Keratinocyte (primary cell): Measurements from ENCODE around the gene PTPN4. TPM values are rescaled to one million over a fixed set of nuclear protein-coding genes. Genes with fewer than 3 reads are reported as not detected.

ENCODE experiments used
- DNase-seq: peaks from one replicate; pipeline ENCODE4 v3.0.0-alpha.2; 2011; ENCODE audit warnings: low read depth, missing footprints, low spot score
- FAIRE-seq: peaks from 2 replicates; lab custom pipeline; 2011; peaks lifted over from hg19 to GRCh38; lab: Jason Lieb, UNC
- H2AFZ ChIP-seq: 2 replicates; pipeline ENCODE4 v1.6.0; 2012; ENCODE audit warnings: low read length, control low read depth, inconsistent platforms; ENCODE audit not compliant: control insufficient read depth
- H3K27ac ChIP-seq: 2 replicates; pipeline ENCODE4 v1.5.1; 2011; ENCODE audit warnings: low read length; ENCODE audit not compliant: control insufficient read depth, insufficient read depth
- H3K27me3 ChIP-seq: 3 replicates; pipeline ENCODE4 v1.6.0; 2011; ENCODE audit warnings: low read length; ENCODE audit not compliant: control insufficient read depth, insufficient read depth; ENCODE audit errors: extremely low read depth
- H3K36me3 ChIP-seq, 2 experiments: 2 replicates in 1 of 2; 3 replicates in 1 of 2; pipeline ENCODE4 v1.5.1; 2011; ENCODE audit warnings: low read length in 2 of 2, mild to moderate bottlenecking in 1 of 2; ENCODE audit not compliant: control insufficient read depth in 2 of 2, insufficient read depth in 2 of 2; ENCODE audit errors: extremely low read depth in 1 of 2
- H3K4me1 ChIP-seq: 3 replicates; pipeline ENCODE4 v1.5.1; 2011; ENCODE audit warnings: low read length; ENCODE audit not compliant: control insufficient read depth, insufficient read depth; ENCODE audit errors: extremely low read depth
- H3K4me2 ChIP-seq: 3 replicates; pipeline ENCODE4 v1.6.0; 2011; ENCODE audit warnings: low read depth, low read length; ENCODE audit not compliant: control insufficient read depth, insufficient read depth; ENCODE audit errors: extremely low read depth
- H3K4me3 ChIP-seq, 3 experiments: fragments of 200-600 bp in 1 of 3; sonication (generic) in 1 of 3; 2 replicates in 2 of 3; 3 replicates in 1 of 3; pipeline ENCODE4 v1.5.1; 2011 to 2016; ENCODE audit warnings: low read length in 3 of 3, mild to moderate bottlenecking in 3 of 3, control low read depth in 2 of 3, inconsistent platforms in 1 of 3, low read depth in 1 of 3, mixed read lengths in 1 of 3, mixed run types in 1 of 3, moderate library complexity in 1 of 3; ENCODE audit not compliant: control insufficient read depth in 2 of 3, insufficient read depth in 2 of 3; ENCODE audit errors: extremely low read depth in 1 of 3
- H3K79me2 ChIP-seq: 2 replicates; pipeline ENCODE4 v1.6.0; 2012; ENCODE audit warnings: low read length; ENCODE audit not compliant: control insufficient read depth, insufficient read depth
- H3K9ac ChIP-seq: 3 replicates; pipeline ENCODE4 v1.6.0; 2011; ENCODE audit warnings: low read length; ENCODE audit not compliant: control insufficient read depth, insufficient read depth; ENCODE audit errors: extremely low read depth
- H3K9me1 ChIP-seq: 3 replicates; pipeline ENCODE4 v1.6.0; 2011; ENCODE audit warnings: low read length; ENCODE audit not compliant: control insufficient read depth, insufficient read depth; ENCODE audit errors: extremely low read depth
- H3K9me3 ChIP-seq: 2 replicates; pipeline ENCODE4 v1.5.1; 2012; ENCODE audit warnings: low read depth, low read length; ENCODE audit not compliant: control insufficient read depth
- H4K20me1 ChIP-seq: 3 replicates; pipeline ENCODE4 v1.6.0; 2011; ENCODE audit warnings: low read length; ENCODE audit not compliant: control insufficient read depth, insufficient read depth; ENCODE audit errors: extremely low read depth
- CTCF ChIP-seq, 3 experiments: IDR thresholded peaks in 1 of 3; conservative IDR thresholded peaks in 1 of 3; optimal IDR thresholded peaks in 1 of 3; 2 replicates in 2 of 3; 3 replicates in 1 of 3; pipeline versions ENCODE3 to v1.5.1; 2011; ENCODE audit warnings: low read length in 3 of 3, mild to moderate bottlenecking in 3 of 3, moderate library complexity in 2 of 3, control low read depth in 1 of 3, inconsistent platforms in 1 of 3; ENCODE audit not compliant: insufficient read depth in 2 of 3; ENCODE audit errors: extremely low read depth in 1 of 3
- EZH2 ChIP-seq: IDR thresholded peaks from one replicate; pipeline ENCODE4 v1.6.1; 2012; ENCODE audit warnings: inconsistent platforms, mild to moderate bottlenecking, low read length, moderate library complexity
- dilution Hi-C: fragments of 300-500 bp; cut with MboI; formaldehyde crosslinking; loops from one replicate; pipeline ENCODE4 v1.7.0; 2020; ENCODE audit warnings: low sequenced_read_pairs; ENCODE audit not compliant: extremely low pct_ligation_motif_present
- polyA plus RNA-seq, 5 experiments: library from polyadenylated mRNA; depleted of rRNA in 3 of 5; stranded (reverse) in 3 of 5; stranded (forward) in 1 of 5; unstranded in 1 of 5; fragments of >200 nt; gene quantifications; 1 replicate in 1 of 5; 2 replicates in 3 of 5; 3 replicates in 1 of 5; pipeline versions ENCODE4 v1.2.1 to v1.2.3, GENCODE V29; 2011 to 2012; ENCODE audit warnings: missing spikeins in 2 of 5, low read depth in 1 of 5, low replicate concordance in 1 of 5

The PTPN4 gene
- polyA plus RNA-seq, 1 donor (not counting 4 experiments of a cell fraction or from before 2014, with no cell fraction given) = 20.6 TPM

- Histone ChIP-seq H3K4me1 (no peaks in the 10 kb centered on the region), H3K4me3 (no peak overlapping the region), H3K4me2 (no peak overlapping the region), H3K27ac (no peak overlapping the region), H3K9me3 (no peaks in the 10 kb centered on the region), H4K20me1 (no peaks in the 10 kb centered on the region), H3K27me3 (no peaks in the 10 kb centered on the region), H2AFZ (no peak overlapping the region), H3K36me3 (peaks cover 0 to 3% of the 10 kb centered on the region in 2 experiments), H3K9me1 (no peaks in the 10 kb centered on the region), H3K79me2 (peaks cover 35% of the 10 kb centered on the region), H3K9ac (no peak overlapping the region)
- TF ChIP-seq CTCF (optimal IDR thresholded peaks at IDR 0.05 in 1 of 3, IDR thresholded peaks at IDR 0.05 in 1 of 3, conservative IDR thresholded peaks at IDR 0.05 in 1 of 3; ENCODE audit: extremely low read depth in 1 of 3, insufficient read depth in 2 of 3, low read length in 3 of 3) (no peak), EZH2 (no peak)
- DNase-seq (no peak), FAIRE-seq (no peak)
- dilution Hi-C loops = no loop called here
Observed at GRCh38 chr2:119790466-119790865, 30.7 kb downstream of the PTPN4 start.

GRCh38 chr2:119792907-119793312 lies 33.2 kb downstream of the PTPN4 start:
- H3K9me3 ChIP-seq = no peaks in the 10 kb centered on the region
- H3K4me1 ChIP-seq = no peaks in the 10 kb centered on the region
- DNase-seq (no peak), FAIRE-seq (no peak)
- no peak overlapping the region for H3K4me3 ChIP-seq
- H3K4me2 ChIP-seq = no peak overlapping the region
- H3K27me3 ChIP-seq = no peaks in the 10 kb centered on the region
- H2AFZ ChIP-seq = no peak overlapping the region
- H4K20me1 ChIP-seq = no peaks in the 10 kb centered on the region
- H3K9me1 ChIP-seq = no peaks in the 10 kb centered on the region
- peaks cover 35% of the 10 kb centered on the region for H3K79me2 ChIP-seq
- dilution Hi-C loops = no loop called here
- H3K9ac ChIP-seq = no peak overlapping the region
- TF ChIP-seq CTCF (optimal IDR thresholded peaks at IDR 0.05 in 1 of 3, IDR thresholded peaks at IDR 0.05 in 1 of 3, conservative IDR thresholded peaks at IDR 0.05 in 1 of 3; ENCODE audit: extremely low read depth in 1 of 3, insufficient read depth in 2 of 3, low read length in 3 of 3) (no peak), EZH2 (no peak)
- H3K27ac ChIP-seq = no peak overlapping the region
- H3K36me3 ChIP-seq = peaks cover 0 to 3% of the 10 kb centered on the region in 2 experiments
